Panc1 (cell line): ENCODE measurements around the gene CCSER2.

Experiments
- TF ChIP-seq, protein P1 (sequence below): fragments of 450-650 bp; IDR thresholded peaks from 2 replicates; pipeline ENCODE4 v1.5.1; 2017; ENCODE audit warnings: mild to moderate bottlenecking
- TF ChIP-seq, protein P2 (sequence below), 2 experiments: IDR thresholded peaks; 2 replicates each; pipeline ENCODE4 v1.6.1; 2011 to 2012; ENCODE audit warnings: low read depth in 2 of 2, control low read depth in 1 of 2, low read length in 1 of 2, mild to moderate bottlenecking in 1 of 2, moderate library complexity in 1 of 2; ENCODE audit not compliant: insufficient read depth in 1 of 2

DNA sequence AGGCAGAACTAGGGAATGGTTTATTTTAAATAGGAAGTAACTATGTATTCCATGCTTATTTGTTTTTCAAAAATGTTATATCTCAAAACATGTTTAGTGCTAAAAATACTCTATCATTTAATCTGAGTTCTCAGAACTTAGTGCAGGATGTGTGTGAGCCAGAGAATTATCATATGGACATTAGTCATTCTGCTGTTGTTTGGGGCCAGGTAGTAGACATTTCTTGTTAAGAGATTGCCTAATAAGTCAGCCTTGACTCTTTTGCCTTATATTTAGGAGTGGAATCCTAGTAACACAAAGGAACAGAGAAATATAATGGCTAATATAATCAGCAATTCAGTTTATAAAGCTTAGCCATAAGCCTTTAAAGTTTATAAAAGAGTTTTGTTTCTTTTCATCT lies 149.8 kb downstream of the CCSER2 start:
- TF ChIP-seq, protein P1, sequence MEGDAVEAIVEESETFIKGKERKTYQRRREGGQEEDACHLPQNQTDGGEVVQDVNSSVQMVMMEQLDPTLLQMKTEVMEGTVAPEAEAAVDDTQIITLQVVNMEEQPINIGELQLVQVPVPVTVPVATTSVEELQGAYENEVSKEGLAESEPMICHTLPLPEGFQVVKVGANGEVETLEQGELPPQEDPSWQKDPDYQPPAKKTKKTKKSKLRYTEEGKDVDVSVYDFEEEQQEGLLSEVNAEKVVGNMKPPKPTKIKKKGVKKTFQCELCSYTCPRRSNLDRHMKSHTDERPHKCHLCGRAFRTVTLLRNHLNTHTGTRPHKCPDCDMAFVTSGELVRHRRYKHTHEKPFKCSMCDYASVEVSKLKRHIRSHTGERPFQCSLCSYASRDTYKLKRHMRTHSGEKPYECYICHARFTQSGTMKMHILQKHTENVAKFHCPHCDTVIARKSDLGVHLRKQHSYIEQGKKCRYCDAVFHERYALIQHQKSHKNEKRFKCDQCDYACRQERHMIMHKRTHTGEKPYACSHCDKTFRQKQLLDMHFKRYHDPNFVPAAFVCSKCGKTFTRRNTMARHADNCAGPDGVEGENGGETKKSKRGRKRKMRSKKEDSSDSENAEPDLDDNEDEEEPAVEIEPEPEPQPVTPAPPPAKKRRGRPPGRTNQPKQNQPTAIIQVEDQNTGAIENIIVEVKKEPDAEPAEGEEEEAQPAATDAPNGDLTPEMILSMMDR = no peak
- TF ChIP-seq, protein P2, sequence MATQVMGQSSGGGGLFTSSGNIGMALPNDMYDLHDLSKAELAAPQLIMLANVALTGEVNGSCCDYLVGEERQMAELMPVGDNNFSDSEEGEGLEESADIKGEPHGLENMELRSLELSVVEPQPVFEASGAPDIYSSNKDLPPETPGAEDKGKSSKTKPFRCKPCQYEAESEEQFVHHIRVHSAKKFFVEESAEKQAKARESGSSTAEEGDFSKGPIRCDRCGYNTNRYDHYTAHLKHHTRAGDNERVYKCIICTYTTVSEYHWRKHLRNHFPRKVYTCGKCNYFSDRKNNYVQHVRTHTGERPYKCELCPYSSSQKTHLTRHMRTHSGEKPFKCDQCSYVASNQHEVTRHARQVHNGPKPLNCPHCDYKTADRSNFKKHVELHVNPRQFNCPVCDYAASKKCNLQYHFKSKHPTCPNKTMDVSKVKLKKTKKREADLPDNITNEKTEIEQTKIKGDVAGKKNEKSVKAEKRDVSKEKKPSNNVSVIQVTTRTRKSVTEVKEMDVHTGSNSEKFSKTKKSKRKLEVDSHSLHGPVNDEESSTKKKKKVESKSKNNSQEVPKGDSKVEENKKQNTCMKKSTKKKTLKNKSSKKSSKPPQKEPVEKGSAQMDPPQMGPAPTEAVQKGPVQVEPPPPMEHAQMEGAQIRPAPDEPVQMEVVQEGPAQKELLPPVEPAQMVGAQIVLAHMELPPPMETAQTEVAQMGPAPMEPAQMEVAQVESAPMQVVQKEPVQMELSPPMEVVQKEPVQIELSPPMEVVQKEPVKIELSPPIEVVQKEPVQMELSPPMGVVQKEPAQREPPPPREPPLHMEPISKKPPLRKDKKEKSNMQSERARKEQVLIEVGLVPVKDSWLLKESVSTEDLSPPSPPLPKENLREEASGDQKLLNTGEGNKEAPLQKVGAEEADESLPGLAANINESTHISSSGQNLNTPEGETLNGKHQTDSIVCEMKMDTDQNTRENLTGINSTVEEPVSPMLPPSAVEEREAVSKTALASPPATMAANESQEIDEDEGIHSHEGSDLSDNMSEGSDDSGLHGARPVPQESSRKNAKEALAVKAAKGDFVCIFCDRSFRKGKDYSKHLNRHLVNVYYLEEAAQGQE (IDR thresholded peaks at IDR 0.05; ENCODE audit: insufficient read depth in 1 of 2, low read depth in 2 of 2, low read length in 1 of 2) = no peak
